HepG2 (cell line): ENCODE measurements around the gene DOHH. TPM values are rescaled to one million over a fixed set of nuclear protein-coding genes. Genes with fewer than 3 reads are reported as not detected.

Experiments used
- ATAC-seq: fragments of 200-7000 bp; cut with Tn5 transposase; 3 replicates; pipeline ENCODE4 v1.9.1; 2020; ENCODE audit warnings: mild to moderate bottlenecking, moderate library complexity
- BruUV-seq: library from RNA; stranded (reverse); fragments of 400-500 nt; replicated peaks from 2 replicates; lab custom pipeline; 2021; lab: Mats Ljungman, UMichigan
- CTCF ChIA-PET: fragments of 300-600 bp; formaldehyde crosslinking; extraction: SDS; loops from one replicate; lab custom pipeline; 2021; ENCODE audit warnings: low total read pairs, inconsistent platforms, low intra/inter-chr PET ratio; lab: Yijun Ruan, JAX
- POLR2A ChIA-PET: fragments of 350-600 bp; sonication (Branson Sonifier 250); formaldehyde crosslinking; loops from one replicate; lab custom pipeline; 2020; ENCODE audit warnings: antibody characterized with exemption, inconsistent platforms; lab: Yijun Ruan, JAX
- DNase-seq: peaks from one replicate; pipeline ENCODE4 v3.0.0-alpha.2; 2015; ENCODE audit warnings: low spot score
- FAIRE-seq: peaks from 3 replicates; lab custom pipeline; 2011; peaks lifted over from hg19 to GRCh38; lab: Jason Lieb, UNC
- H2AFZ ChIP-seq: one replicate; pipeline ENCODE4 v1.6.1; 2011; ENCODE audit warnings: low read length, inconsistent platforms
- H3K27ac ChIP-seq: fragments of 300-600 bp; 3 replicates; pipeline ENCODE4 v1.8.0; 2011; ENCODE audit warnings: mixed run types, mild to moderate bottlenecking, mixed read lengths, low read length, inconsistent platforms; ENCODE audit not compliant: insufficient read depth; ENCODE audit errors: extremely low read length
- H3K27me3 ChIP-seq, 2 experiments: fragments of 200-600 bp in 1 of 2; 2 replicates in 1 of 2; 3 replicates in 1 of 2; pipeline versions ENCODE4 v1.6.0 to v1.8.0; 2011; ENCODE audit warnings: low read length in 2 of 2, mild to moderate bottlenecking in 2 of 2, moderate library complexity in 2 of 2, inconsistent platforms in 1 of 2; ENCODE audit not compliant: insufficient read depth in 2 of 2, control insufficient read depth in 1 of 2
- H3K36me3 ChIP-seq, 2 experiments: fragments of 200-600 bp in 1 of 2; replicated peaks in 1 of 2; 2 replicates in 1 of 2; 3 replicates in 1 of 2; pipeline versions ENCODE4 v1.5.1 to v1.8.0; 2011; ENCODE audit warnings: low read length in 2 of 2, inconsistent platforms in 1 of 2; ENCODE audit not compliant: insufficient read depth in 2 of 2, control insufficient read depth in 1 of 2
- H3K4me1 ChIP-seq: 2 replicates; pipeline ENCODE4 v1.5.1; 2012; ENCODE audit warnings: low read length, inconsistent platforms; ENCODE audit not compliant: insufficient read depth
- H3K4me2 ChIP-seq: 2 replicates; pipeline ENCODE4 v1.6.0; 2011; ENCODE audit warnings: low read depth, low read length, inconsistent platforms
- H3K4me3 ChIP-seq, 3 experiments: fragments of 200-600 bp in 1 of 3; sonication (generic), shearing (Covaris generic) in 1 of 3; replicated peaks in 1 of 3; 2 replicates each; pipeline ENCODE4 v1.5.1; 2011 to 2016; ENCODE audit warnings: low read length in 3 of 3, inconsistent platforms in 2 of 3, low read depth in 2 of 3, mild to moderate bottlenecking in 2 of 3, control low read depth in 1 of 3, mixed read lengths in 1 of 3; ENCODE audit not compliant: insufficient read depth in 1 of 3
- H3K79me2 ChIP-seq: one replicate; pipeline ENCODE4 v1.6.1; 2011; ENCODE audit warnings: low read length, inconsistent platforms; ENCODE audit not compliant: insufficient read depth
- H3K9ac ChIP-seq: 2 replicates; pipeline ENCODE4 v1.6.0; 2011; ENCODE audit warnings: mild to moderate bottlenecking, low read depth, low read length, inconsistent platforms; ENCODE audit not compliant: insufficient read depth
- H3K9me3 ChIP-seq: 2 replicates; pipeline ENCODE4 v1.5.1; 2012; ENCODE audit warnings: mild to moderate bottlenecking, low read length
- H4K20me1 ChIP-seq: 2 replicates; pipeline ENCODE4 v1.6.0; 2011; ENCODE audit warnings: inconsistent platforms, mild to moderate bottlenecking, low read length, moderate library complexity; ENCODE audit not compliant: insufficient read depth
- BRCA1 ChIP-seq: sonication (generic); formaldehyde crosslinking; IDR thresholded peaks from 2 replicates; pipeline ENCODE4 v1.4.0; 2020; ENCODE audit warnings: missing genetic modification reagents
- MYC ChIP-seq: sonication (generic); formaldehyde crosslinking; IDR thresholded peaks from 2 replicates; pipeline ENCODE4 v1.9.0; 2021; ENCODE audit warnings: missing genetic modification reagents, borderline replicate concordance
- TEAD3 ChIP-seq: optimal IDR thresholded peaks from 2 replicates; pipeline ENCODE3; 2016; ENCODE audit warnings: borderline replicate concordance
- ZBTB38 ChIP-seq: sonication (generic); formaldehyde crosslinking; IDR thresholded peaks from 2 replicates; pipeline ENCODE4 v1.5.1; 2020; ENCODE audit warnings: mild to moderate bottlenecking, missing genetic modification reagents
- ZNF235 ChIP-seq: sonication (generic); formaldehyde crosslinking; IDR thresholded peaks from 2 replicates; pipeline ENCODE4 v1.8.1; 2023; ENCODE audit warnings: mild to moderate bottlenecking, missing genetic modification reagents, borderline replicate concordance
- ZNF766 ChIP-seq: sonication (generic); formaldehyde crosslinking; IDR thresholded peaks from 2 replicates; pipeline ENCODE4 v1.5.0; 2020; ENCODE audit warnings: missing genetic modification reagents, borderline replicate concordance
- ZNF768 ChIP-seq: sonication (generic); formaldehyde crosslinking; IDR thresholded peaks from 2 replicates; pipeline ENCODE4 v1.4.0; 2020; ENCODE audit warnings: missing genetic modification reagents
- ZNF816 ChIP-seq: sonication (generic); formaldehyde crosslinking; IDR thresholded peaks from 2 replicates; pipeline ENCODE4 v1.8.0; 2022; ENCODE audit warnings: missing genetic modification reagents, mild to moderate bottlenecking, borderline replicate concordance
- WGBS: methylation state at CpG from one replicate; pipeline ENCODE4 v1.1.6; 2017; ENCODE audit warnings: low lambda C conversion rate; 5-methylcytosine and 5-hydroxymethylcytosine counted together
- in situ Hi-C: cut with HindIII; loops from 2 replicates; pipeline ENCODE4 v1.10.0; 2017; ENCODE audit warnings: low pct_unique_long_range_greater_than_20kb; ENCODE audit not compliant: extremely low pct_ligation_motif_present
- intact Hi-C: fragments of 100-400 bp; cut with micrococcal nuclease; formaldehyde crosslinking; loops from one replicate; pipeline ENCODE4 v1.10.0; 2022; ENCODE audit not compliant: unreplicated experiment
- polyA plus RNA-seq, 8 experiments: library from polyadenylated mRNA; depleted of rRNA in 3 of 8; stranded (reverse) in 7 of 8; unstranded in 1 of 8; fragments of >200 nt; fragmentation: Illumina TruSeq in 4 of 8; extraction: Trizol in 4 of 8; gene quantifications; 2 replicates each; pipeline versions ENCODE4 v1.2.1 to v1.2.3, GENCODE V29; 2011 to 2016; ENCODE audit warnings: low read depth in 4 of 8, missing spikeins in 1 of 8, mixed read lengths in 1 of 8; ENCODE audit not compliant: insufficient read depth in 1 of 8
- total RNA-seq, 5 experiments: library from RNA; depleted of rRNA; stranded (reverse); fragments of >200 nt; fragmentation: Illumina TruSeq; extraction: Trizol; gene quantifications; 2 replicates each; pipeline ENCODE4 v1.2.3, GENCODE V29; 2016; ENCODE audit warnings: low read depth in 1 of 5
- TF ChIP-seq, protein P1 (sequence below): sonication (generic); formaldehyde crosslinking; IDR thresholded peaks from 2 replicates; pipeline ENCODE4 v1.5.0; 2020; ENCODE audit warnings: mild to moderate bottlenecking, low read depth, missing genetic modification reagents, borderline replicate concordance

The DOHH gene
- total and polyA plus RNA-seq, 2 of the 13 experiments (the other 11 are each of a cell fraction or from before 2014, with no cell fraction given), result 3.5 to 13.7 TPM

DNA sequence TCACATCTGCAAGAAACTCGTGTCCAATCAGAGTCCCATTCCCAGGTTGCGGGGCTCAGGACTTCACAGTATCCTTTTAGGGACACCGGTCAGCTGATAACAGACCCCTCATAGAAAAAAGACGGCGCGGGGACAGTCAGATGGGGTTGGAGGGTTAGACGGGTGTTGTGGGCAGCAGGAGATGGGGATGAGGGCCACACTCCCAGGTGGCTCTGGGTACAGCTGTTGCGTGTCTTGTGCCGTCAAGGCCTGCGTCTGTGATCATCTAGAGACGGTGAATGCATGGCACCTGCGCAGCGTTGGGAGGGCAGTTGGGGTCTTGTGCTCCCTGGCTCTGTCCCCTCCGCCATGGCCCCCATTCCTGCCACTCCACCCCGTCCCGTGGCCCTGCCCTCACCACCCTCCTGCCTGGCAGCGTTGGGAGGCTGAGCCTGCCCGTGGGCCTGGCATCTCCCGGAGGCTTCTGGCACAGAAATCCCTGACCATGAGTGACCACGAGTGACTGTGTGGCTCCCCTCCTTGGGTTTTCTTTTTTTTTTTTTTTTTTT is 24.5 kb upstream of the DOHH start:
- WGBS, result 99% methylated on average over 16 of the region's 20 CpGs
- ChIA-PET POLR2A (no interaction called here), CTCF (no interaction called here)
- BruUV-seq, result no TSS peak
- Histone ChIP-seq H3K4me2 (no peak overlapping the region), H3K27me3 (no peaks in the 10 kb centered on the region), H3K27ac (no peak overlapping the region), H3K79me2 (peaks cover 7% of the 10 kb centered on the region), H3K9me3 (no peaks in the 10 kb centered on the region), H3K36me3 (peaks cover 27 to 42% of the 10 kb centered on the region in 2 experiments), H3K9ac (no peak overlapping the region), H3K4me3 (no peak overlapping the region), H4K20me1 (peaks cover 8% of the 10 kb centered on the region; the same call in 1 of the 2 replicates), H3K4me1 (no peaks in the 10 kb centered on the region), H2AFZ (no peak overlapping the region)
- ATAC-seq, result no peak
- TF ChIP-seq ZNF766 (CRISPR knock-in tag) (no peak), MYC (CRISPR knock-in tag) (no peak), ZNF816 (no peak), ZNF235 (no peak), BRCA1 (CRISPR knock-in tag) (no peak)
- intact Hi-C loops (no loop called here), in situ Hi-C loops (no loop called here)
- FAIRE-seq, result no peak
- no peak for DNase-seq

DNA sequence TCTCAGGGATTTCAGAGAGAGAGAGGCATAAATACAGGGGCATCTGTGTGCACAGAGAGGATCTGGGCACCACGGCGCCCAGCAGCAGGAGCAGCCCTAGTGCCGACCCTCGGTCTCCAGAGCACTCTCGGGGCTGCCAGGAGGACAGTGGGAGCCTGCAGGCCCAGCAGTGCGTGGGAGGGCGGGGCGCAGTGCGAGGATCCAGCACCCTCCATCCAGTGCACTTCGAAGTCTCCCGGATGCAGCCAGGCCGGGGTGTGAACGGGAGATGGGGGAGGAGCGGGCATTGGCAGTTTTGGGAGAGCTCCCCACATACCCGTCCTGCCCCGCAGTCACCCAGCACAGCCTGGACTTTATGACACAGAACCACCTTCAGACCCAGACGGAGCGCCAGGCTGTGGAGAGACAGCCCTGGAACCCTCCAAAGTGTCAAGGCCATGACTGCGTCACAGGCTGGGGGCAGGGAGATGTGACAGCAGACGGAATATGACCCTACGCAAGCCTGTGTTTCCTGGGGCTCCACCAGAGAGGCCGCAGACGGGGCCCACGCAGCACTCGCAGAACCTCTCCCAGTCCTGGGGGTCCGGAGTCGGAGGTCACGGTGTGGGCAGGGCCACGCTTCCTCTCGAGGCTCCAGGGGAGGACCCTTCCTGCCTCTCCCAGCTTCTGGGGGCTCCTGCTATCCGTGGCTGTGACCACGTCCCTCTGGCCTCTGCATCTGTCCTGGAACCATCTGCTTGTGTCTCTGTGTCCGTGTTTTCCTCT is 23.8 kb upstream of the DOHH start:
- intact Hi-C loops, result no loop called here
- Histone ChIP-seq H3K4me3 (no peak overlapping the region), H2AFZ (no peak overlapping the region), H4K20me1 (peaks cover 8% of the 10 kb centered on the region; the same call in 1 of the 2 replicates), H3K9me3 (no peaks in the 10 kb centered on the region), H3K4me2 (no peak overlapping the region), H3K79me2 (peaks cover 11% of the 10 kb centered on the region), H3K4me1 (no peaks in the 10 kb centered on the region), H3K27ac (no peak overlapping the region), H3K27me3 (no peaks in the 10 kb centered on the region), H3K9ac (no peak overlapping the region), H3K36me3 (peaks cover 27 to 49% of the 10 kb centered on the region in 2 experiments)
- ATAC-seq, result no peak
- FAIRE-seq, result no peak
- TF ChIP-seq TEAD3 (CRISPR knock-in tag), result no peak
- TF ChIP-seq ZBTB38, result no peak
- TF ChIP-seq, protein P1, sequence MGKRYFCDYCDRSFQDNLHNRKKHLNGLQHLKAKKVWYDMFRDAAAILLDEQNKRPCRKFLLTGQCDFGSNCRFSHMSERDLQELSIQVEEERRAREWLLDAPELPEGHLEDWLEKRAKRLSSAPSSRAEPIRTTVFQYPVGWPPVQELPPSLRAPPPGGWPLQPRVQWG, result no peak
- no peak for TF ChIP-seq ZNF768 (CRISPR knock-in tag)
- WGBS, result 97% methylated on average over 20 of the region's 33 CpGs
- ChIA-PET CTCF (no interaction called here), POLR2A (no interaction called here)
- in situ Hi-C loops, result no loop called here
- no TSS peak for BruUV-seq
- no peak for DNase-seq
